Activated CD4-positive, alpha-beta T cell treated with anti-CD3 and anti-CD28 coated beads for 1 hour (primary cell): Measurements from ENCODE around the gene TJP2.

ENCODE experiments used
- DNase-seq: peaks from one replicate; pipeline ENCODE4 v3.0.0-alpha.2; 2020

Gene TJP2

GRCh38 chr9:69173891-69174615 is at the start of gene TJP2:
TJP2 (plus strand) TSS chr9:69174277; CDS start chr9:69174373, 96 bp downstream.
- DNase-seq = no peak

GRCh38 chr9:69130456-69131441 is 43.3 kb upstream of the TJP2 start:
- DNase-seq = no peak

- DNase-seq = no peak
These were observed 42.4 kb upstream of the TJP2 start for GRCh38 chr9:69131682-69132081.

- DNase-seq = no peak
These were observed 41.7 kb upstream of the TJP2 start for GRCh38 chr9:69132361-69132760.

GRCh38 chr9:69134412-69134811 is 39.7 kb upstream of the TJP2 start:
- no peak for DNase-seq

- no peak for DNase-seq
These were observed 37.9 kb upstream of the TJP2 start for GRCh38 chr9:69136185-69136584.

- no peak for DNase-seq
These were observed 37.3 kb upstream of the TJP2 start for GRCh38 chr9:69136779-69137178.

- DNase-seq = no peak
These were observed 36.8 kb upstream of the TJP2 start for GRCh38 chr9:69137311-69137710.

- no peak for DNase-seq
These were observed 34.5 kb upstream of the TJP2 start for GRCh38 chr9:69139596-69139995.

- DNase-seq = no peak
These were observed 33.8 kb upstream of the TJP2 start for GRCh38 chr9:69140123-69140735.

- DNase-seq = no peak
These were observed 32.2 kb upstream of the TJP2 start for GRCh38 chr9:69141851-69142250.

- DNase-seq = no peak
These were observed 30.8 kb upstream of the TJP2 start for GRCh38 chr9:69143291-69143690.

- no peak for DNase-seq
These were observed 28.8 kb upstream of the TJP2 start for GRCh38 chr9:69145144-69145715.

- DNase-seq = no peak
These were observed 26.8 kb upstream of the TJP2 start for GRCh38 chr9:69147041-69147834.

GRCh38 chr9:69149321-69149807 is 24.7 kb upstream of the TJP2 start:
- DNase-seq = no peak

GRCh38 chr9:69151506-69151905 is 22.6 kb upstream of the TJP2 start:
- DNase-seq = no peak

GRCh38 chr9:69153707-69154521 is 20.2 kb upstream of the TJP2 start:
- no peak for DNase-seq

GRCh38 chr9:69155341-69156030 is 18.6 kb upstream of the TJP2 start:
- no peak for DNase-seq

GRCh38 chr9:69157751-69158466 is 16.2 kb upstream of the TJP2 start:
- DNase-seq = no peak

GRCh38 chr9:69158471-69158870 is 15.6 kb upstream of the TJP2 start:
- DNase-seq = no peak
